ENCODE data around the gene SMC1A. TPM values are rescaled to one million over a fixed set of nuclear protein-coding genes. Genes with fewer than 3 reads are reported as not detected.

SMC1A gene
- total RNA-seq, 1 donor from 2014 or later = 55.6 TPM

GRCh38 chrX:53441531-53442321, 19.3 kb upstream of the SMC1A start:
- peak; percentile 65 for DNase-seq (ENCODE audit: low spot score)
- TF ChIP-seq CTCF (IDR thresholded peaks at IDR 0.05; ENCODE audit: unreplicated experiment) = no peak
- Mint-ChIP-seq H3K4me3 (ENCODE audit: unreplicated experiment) (peak overlapping the region; percentile 73), H3K36me3 (ENCODE audit: low read depth, unreplicated experiment) (no peaks in the 10 kb centered on the region), H3K9me3 (ENCODE audit: unreplicated experiment) (no peaks in the 10 kb centered on the region), H3K4me1 (ENCODE audit: unreplicated experiment) (peaks cover 6% of the 10 kb centered on the region), H3K27me3 (ENCODE audit: unreplicated experiment) (peaks cover 7% of the 10 kb centered on the region), H3K27ac (ENCODE audit: unreplicated experiment) (no peak overlapping the region)

GRCh38 chrX:53440621-53441517, 18.4 kb upstream of the SMC1A start:
- TF ChIP-seq CTCF (IDR thresholded peaks at IDR 0.05; ENCODE audit: unreplicated experiment) = no peak
- Mint-ChIP-seq H3K27ac (ENCODE audit: unreplicated experiment) (no peak overlapping the region), H3K4me1 (ENCODE audit: unreplicated experiment) (peaks cover 6% of the 10 kb centered on the region)

GRCh38 chrX:53440101-53440500, 17.6 kb upstream of the SMC1A start:
- no peak overlapping the region for H3K27ac Mint-ChIP-seq (ENCODE audit: unreplicated experiment)
- no peak for DNase-seq (ENCODE audit: low spot score)
- no peaks in the 10 kb centered on the region for H3K36me3 Mint-ChIP-seq (ENCODE audit: low read depth, unreplicated experiment)
- no peaks in the 10 kb centered on the region for H3K9me3 Mint-ChIP-seq (ENCODE audit: unreplicated experiment)
- peaks cover 7% of the 10 kb centered on the region for H3K27me3 Mint-ChIP-seq (ENCODE audit: unreplicated experiment)
- peak overlapping the region; percentile 47 for H3K4me3 Mint-ChIP-seq (ENCODE audit: unreplicated experiment)
- TF ChIP-seq CTCF (IDR thresholded peaks at IDR 0.05; ENCODE audit: unreplicated experiment) = no peak
- peaks cover 6% of the 10 kb centered on the region for H3K4me1 Mint-ChIP-seq (ENCODE audit: unreplicated experiment)

More at GRCh38 chrX:53440621-53441517, 18.4 kb upstream of the SMC1A start:
- Mint-ChIP-seq H3K36me3 (ENCODE audit: low read depth, unreplicated experiment) (no peaks in the 10 kb centered on the region), H3K4me3 (ENCODE audit: unreplicated experiment) (peak overlapping the region; percentile 73), H3K27me3 (ENCODE audit: unreplicated experiment) (peaks cover 7% of the 10 kb centered on the region), H3K9me3 (ENCODE audit: unreplicated experiment) (no peaks in the 10 kb centered on the region)
- DNase-seq (ENCODE audit: low spot score) = peak; percentile 3

- no peaks in the 10 kb centered on the region for H3K9me3 Mint-ChIP-seq (ENCODE audit: unreplicated experiment)
- no peak for TF ChIP-seq CTCF (IDR thresholded peaks at IDR 0.05; ENCODE audit: unreplicated experiment)
- H3K4me1 Mint-ChIP-seq (ENCODE audit: unreplicated experiment) = peaks cover 10% of the 10 kb centered on the region
- no peaks in the 10 kb centered on the region for H3K36me3 Mint-ChIP-seq (ENCODE audit: low read depth, unreplicated experiment)
- DNase-seq (ENCODE audit: low spot score) = no peak
- no peak overlapping the region for H3K4me3 Mint-ChIP-seq (ENCODE audit: unreplicated experiment)
- no peak overlapping the region for H3K27ac Mint-ChIP-seq (ENCODE audit: unreplicated experiment)
- H3K27me3 Mint-ChIP-seq (ENCODE audit: unreplicated experiment) = peaks cover 7% of the 10 kb centered on the region
Observed at GRCh38 chrX:53438832-53439230, 16.4 kb upstream of the SMC1A start.
